HCT116 (cell line): Measurements from ENCODE around the gene ZSWIM3.

Experiments
- ATF3 ChIP-seq: IDR thresholded peaks from 2 replicates; pipeline ENCODE4 v1.6.1; 2012
- CTCF ChIP-seq, 3 experiments: fragments of 200-600 bp in 1 of 3; sonication (generic) in 1 of 3; IDR thresholded peaks in 2 of 3; conservative IDR thresholded peaks in 1 of 3; 2 replicates each; pipeline ENCODE4 v1.5.1; 2012 to 2017; ENCODE audit warnings: low read depth in 2 of 3, low read length in 2 of 3, antibody characterized with exemption in 1 of 3, borderline replicate concordance in 1 of 3, control low read depth in 1 of 3, mild to moderate bottlenecking in 1 of 3, mixed read lengths in 1 of 3, mixed run types in 1 of 3, moderate library complexity in 1 of 3; ENCODE audit not compliant: insufficient read depth in 1 of 3
- EZH2 ChIP-seq: fragments of 200-600 bp; sonication (generic); IDR thresholded peaks from 2 replicates; pipeline ENCODE4 v1.6.1; 2017; ENCODE audit warnings: antibody characterized with exemption, mixed run types
- EZH2phosphoT487 ChIP-seq: fragments of 200-600 bp; IDR thresholded peaks from 2 replicates; pipeline ENCODE4 v1.6.1; 2018; ENCODE audit warnings: antibody characterized with exemption, borderline replicate concordance
- FOSL1 ChIP-seq: IDR thresholded peaks from 2 replicates; pipeline ENCODE4 v1.6.1; 2012; ENCODE audit warnings: low read depth
- POLR2A ChIP-seq: IDR thresholded peaks from 2 replicates; pipeline ENCODE4 v1.7.0; 2011; ENCODE audit warnings: borderline replicate concordance; ENCODE audit not compliant: insufficient read depth, insufficient read length; ENCODE audit errors: extremely low read depth
- POLR2AphosphoS5 ChIP-seq: IDR thresholded peaks from 2 replicates; pipeline ENCODE4 v1.6.1; 2011; ENCODE audit warnings: mild to moderate bottlenecking, low read depth, low read length, moderate library complexity
- RAD21 ChIP-seq: IDR thresholded peaks from 2 replicates; pipeline ENCODE4 v1.6.1; 2012; ENCODE audit warnings: low read depth, mild to moderate bottlenecking
- REST ChIP-seq: IDR thresholded peaks from 2 replicates; pipeline ENCODE4 v1.6.1; 2012; ENCODE audit warnings: low read depth
- SP1 ChIP-seq: IDR thresholded peaks from 2 replicates; pipeline ENCODE4 v1.6.1; 2012; ENCODE audit warnings: low read depth
- ZNF274 ChIP-seq: fragments of 200-500 bp; sonication (Bioruptor generic); IDR thresholded peaks from 2 replicates; pipeline ENCODE4 v1.6.1; 2014; ENCODE audit warnings: mild to moderate bottlenecking, low read depth, low read length, inconsistent platforms
- TF ChIP-seq, protein P1 (sequence below): IDR thresholded peaks from 2 replicates; pipeline ENCODE4 v1.6.1; 2012

DNA sequence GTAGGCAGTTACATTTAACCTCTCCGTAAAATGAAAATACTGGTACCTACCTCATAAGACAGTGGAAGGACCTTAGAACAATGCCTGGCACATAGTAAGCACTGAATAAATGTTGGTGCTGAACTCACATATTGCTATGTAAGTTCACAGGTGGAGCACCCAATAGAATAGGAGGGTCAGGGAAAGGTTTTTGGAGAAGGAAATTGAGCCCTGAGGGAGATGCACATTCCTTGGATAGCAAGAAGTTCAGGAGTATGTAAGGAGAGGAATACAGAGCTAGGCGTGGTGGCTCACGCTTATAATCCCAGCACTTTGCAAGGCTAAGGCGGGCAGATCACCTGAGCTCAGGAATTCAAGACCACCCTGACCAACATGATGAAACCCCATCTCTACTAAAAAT lies 37.9 kb upstream of the ZSWIM3 start:
- TF ChIP-seq POLR2AphosphoS5 (no peak), CTCF (IDR thresholded peaks at IDR 0.05 in 2 of 3, conservative IDR thresholded peaks at IDR 0.05 in 1 of 3; ENCODE audit: borderline replicate concordance in 1 of 3, insufficient read depth in 1 of 3, low read depth in 2 of 3, low read length in 2 of 3) (no peak), POLR2A (no peak), SP1 (no peak), RAD21 (no peak), ZNF274 (no peak), EZH2 (no peak), EZH2phosphoT487 (no peak), REST (no peak), FOSL1 (no peak), ATF3 (no peak)
- TF ChIP-seq, protein P1, sequence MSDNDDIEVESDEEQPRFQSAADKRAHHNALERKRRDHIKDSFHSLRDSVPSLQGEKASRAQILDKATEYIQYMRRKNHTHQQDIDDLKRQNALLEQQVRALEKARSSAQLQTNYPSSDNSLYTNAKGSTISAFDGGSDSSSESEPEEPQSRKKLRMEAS: no peak
